Fibroblast of lung (primary cell): ENCODE results near the gene YAF2.

Experiments used
- EZH2 ChIP-seq: IDR thresholded peaks from 2 replicates; pipeline ENCODE4 v1.5.1; 2012; ENCODE audit warnings: low read length, control low read depth, mild to moderate bottlenecking; ENCODE audit errors: missing control alignments
- TF ChIP-seq, protein P1 (sequence below), 2 donors: IDR thresholded peaks in 1 of 2; conservative IDR thresholded peaks in 1 of 2; 1 replicate in 1 of 2; 2 replicates in 1 of 2; pipeline ENCODE4 v1.5.1; 2011 to 2012; ENCODE audit warnings: low read length in 2 of 2, control low read depth in 1 of 2, inconsistent platforms in 1 of 2, low read depth in 1 of 2, mild to moderate bottlenecking in 1 of 2

- TF ChIP-seq, protein P1, sequence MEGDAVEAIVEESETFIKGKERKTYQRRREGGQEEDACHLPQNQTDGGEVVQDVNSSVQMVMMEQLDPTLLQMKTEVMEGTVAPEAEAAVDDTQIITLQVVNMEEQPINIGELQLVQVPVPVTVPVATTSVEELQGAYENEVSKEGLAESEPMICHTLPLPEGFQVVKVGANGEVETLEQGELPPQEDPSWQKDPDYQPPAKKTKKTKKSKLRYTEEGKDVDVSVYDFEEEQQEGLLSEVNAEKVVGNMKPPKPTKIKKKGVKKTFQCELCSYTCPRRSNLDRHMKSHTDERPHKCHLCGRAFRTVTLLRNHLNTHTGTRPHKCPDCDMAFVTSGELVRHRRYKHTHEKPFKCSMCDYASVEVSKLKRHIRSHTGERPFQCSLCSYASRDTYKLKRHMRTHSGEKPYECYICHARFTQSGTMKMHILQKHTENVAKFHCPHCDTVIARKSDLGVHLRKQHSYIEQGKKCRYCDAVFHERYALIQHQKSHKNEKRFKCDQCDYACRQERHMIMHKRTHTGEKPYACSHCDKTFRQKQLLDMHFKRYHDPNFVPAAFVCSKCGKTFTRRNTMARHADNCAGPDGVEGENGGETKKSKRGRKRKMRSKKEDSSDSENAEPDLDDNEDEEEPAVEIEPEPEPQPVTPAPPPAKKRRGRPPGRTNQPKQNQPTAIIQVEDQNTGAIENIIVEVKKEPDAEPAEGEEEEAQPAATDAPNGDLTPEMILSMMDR (conservative IDR thresholded peaks at IDR 0.05 in 1 of 2, IDR thresholded peaks at IDR 0.05 in 1 of 2; ENCODE audit: low read depth in 1 of 2, low read length in 2 of 2) = no peak
- no peak for TF ChIP-seq EZH2
These were observed 96.0 kb downstream of the YAF2 start for GRCh38 chr12:42141981-42142606.
